Nucleus accumbens (tissue), 56 donors: Measurements from ENCODE around the gene COL23A1.

Experiments
- DNase-seq, 56 donors: peaks; one replicate each; lab custom pipeline; 2025; lab: John Stamatoyannopoulos, UW

The COL23A1 gene

DNA sequence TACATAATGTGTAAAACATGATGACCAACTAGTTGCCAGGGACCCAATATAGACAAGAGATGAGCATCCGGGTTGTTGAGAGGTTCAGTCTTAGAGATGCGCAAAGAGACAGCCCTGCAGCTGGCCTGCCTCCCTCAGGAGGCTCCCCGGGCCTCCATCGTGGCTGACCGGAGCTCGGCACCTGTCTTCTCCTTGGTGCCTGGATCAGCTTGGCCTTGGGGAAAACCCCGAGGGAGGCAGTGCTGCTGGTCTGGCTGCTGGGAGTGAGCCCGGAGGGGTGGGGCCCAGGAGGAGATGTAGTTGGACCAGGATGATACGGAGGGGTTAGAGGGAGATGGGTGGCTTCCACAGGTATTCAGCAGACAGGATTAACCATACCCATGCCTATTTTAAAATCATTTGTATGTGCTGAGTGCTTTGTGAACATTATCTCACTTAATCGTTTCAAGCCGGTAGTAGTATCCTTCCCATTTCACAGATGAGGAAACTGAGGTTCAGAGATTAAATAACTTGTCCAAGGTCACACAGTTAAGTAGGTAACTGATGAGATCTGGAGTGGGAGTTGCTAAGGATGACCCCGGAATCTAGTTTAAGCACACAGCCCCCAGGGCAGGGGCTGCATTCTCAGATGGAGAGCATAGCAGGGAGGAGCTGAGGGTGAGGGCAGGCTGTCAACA lies 173.8 kb downstream of the COL23A1 start:
- no peak for DNase-seq

DNA sequence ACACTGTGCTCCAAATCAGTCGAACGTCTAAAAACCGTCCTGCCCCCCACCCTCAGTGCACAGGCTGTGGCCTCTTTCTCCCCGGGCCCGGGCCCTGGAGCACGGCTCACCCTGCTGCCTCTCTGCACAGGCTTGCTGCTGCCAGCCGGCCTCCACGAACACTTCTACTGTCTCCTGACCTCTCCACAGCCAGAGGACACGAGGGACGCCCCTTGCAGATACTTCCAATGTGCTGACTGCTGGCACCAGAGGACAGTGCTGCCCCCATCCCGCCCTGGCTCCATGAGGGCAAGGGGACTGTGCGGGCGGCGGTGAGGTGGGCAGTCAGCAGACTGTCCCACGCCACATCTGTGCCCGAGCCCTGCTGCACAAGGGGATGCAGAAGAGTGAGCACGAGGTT lies 174.8 kb downstream of the COL23A1 start:
- no peak for DNase-seq

DNA sequence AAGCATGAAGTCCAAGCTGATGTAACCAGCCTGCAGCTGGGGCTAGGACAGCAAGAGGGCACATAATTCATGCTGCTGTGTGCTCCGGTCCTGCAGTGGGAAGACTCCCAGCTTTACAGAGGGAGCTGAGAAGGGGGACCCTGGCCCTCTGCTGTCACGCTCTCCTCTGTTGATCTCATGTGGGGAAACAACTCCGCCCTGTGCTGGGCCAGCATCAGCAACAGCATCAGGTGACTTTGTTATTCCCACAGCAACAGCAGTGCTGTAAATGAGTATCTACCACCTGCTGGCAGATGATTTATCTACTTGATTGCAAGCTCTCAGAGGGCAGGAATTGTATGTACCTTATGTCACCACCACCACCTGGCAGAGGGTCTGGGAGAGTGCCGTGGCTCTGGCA lies 176.2 kb downstream of the COL23A1 start:
- DNase-seq: no peak

DNA sequence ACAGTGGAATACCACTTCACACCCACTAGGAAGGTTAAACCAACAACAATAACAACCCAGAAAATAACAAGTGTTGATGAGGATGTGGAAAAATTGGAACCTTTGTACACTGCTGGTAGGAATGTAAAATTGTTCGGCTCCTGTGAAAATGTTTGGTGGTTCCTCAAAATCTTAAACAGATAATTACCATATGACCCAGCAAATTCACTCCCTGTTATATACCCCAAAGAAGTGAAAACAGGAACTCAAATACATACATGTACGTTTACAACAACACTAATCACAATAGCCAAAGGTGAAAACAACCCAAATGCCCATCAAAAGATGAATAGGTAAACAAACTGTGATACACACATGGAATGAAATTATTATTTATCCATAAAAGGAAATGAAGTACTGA lies 179.1 kb downstream of the COL23A1 start:
- no peak for DNase-seq

DNA sequence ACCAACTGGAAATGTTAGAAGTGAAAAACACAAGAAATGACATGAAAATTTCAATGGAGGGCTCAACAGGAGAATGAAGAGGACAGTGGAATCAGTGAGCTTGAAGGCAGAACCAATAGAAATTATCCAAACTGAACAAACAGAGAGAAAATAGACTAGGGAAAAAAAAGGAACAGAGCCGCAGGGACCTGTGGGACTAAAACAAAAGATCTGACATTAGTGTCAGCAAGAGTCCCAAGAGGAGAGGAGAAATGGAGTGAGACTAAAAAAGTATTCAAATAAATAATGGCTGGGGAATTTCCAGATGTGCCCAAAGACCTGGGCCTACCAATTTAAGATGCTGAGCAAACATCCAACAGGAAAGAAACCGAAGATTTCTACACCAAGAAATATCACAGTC lies 182.5 kb downstream of the COL23A1 start:
- no peak for DNase-seq

DNA sequence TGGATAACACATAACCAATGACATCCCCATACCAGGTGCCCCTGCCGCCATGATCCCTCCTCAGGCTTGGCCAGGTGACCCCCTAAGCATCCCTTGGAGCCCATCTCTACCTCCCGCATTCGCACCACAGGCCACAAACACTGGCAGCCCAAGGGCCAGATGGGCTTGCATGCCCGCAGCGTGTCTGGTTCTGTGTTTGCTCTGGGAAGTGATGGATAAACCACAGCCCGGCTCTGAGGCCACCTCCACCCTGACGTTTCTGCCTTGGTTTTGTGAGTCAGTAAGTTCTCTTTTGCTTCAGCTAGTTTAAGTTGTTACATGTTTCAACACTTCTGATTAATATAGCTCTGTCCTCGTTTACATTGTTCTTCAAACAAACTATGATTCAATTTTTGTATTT lies 185.2 kb downstream of the COL23A1 start:
- DNase-seq: no peak

DNA sequence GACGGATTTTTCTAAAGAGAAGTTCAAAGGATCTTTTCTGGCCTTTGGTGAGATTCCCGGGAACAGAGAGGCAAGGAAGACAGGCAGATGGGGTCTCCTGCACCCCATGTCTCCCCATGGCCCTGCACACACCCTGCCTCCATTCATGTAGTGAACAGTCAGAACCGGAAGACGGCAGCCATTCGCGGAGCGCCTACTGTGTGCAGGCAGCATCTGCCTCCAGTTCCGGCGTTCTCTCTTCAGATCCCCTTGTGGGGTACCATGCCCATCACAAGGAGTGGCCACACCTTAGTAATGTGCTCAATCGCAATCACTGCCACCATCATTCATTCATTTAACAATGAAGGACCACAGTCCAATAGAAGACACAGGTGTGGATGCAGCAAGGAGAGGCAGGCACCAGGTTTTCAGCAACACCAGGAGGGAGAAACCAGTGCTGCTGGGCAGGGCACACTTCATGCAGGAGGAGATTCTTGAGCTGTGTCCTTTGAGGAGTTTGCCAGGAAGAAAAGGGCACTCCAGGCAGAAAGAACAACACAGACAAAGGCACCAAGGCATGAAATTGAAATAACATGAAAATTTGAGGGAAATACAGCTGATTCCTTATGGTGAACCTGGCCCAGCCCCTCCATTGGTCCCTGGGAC lies 186.1 kb downstream of the COL23A1 start:
- no peak for DNase-seq

DNA sequence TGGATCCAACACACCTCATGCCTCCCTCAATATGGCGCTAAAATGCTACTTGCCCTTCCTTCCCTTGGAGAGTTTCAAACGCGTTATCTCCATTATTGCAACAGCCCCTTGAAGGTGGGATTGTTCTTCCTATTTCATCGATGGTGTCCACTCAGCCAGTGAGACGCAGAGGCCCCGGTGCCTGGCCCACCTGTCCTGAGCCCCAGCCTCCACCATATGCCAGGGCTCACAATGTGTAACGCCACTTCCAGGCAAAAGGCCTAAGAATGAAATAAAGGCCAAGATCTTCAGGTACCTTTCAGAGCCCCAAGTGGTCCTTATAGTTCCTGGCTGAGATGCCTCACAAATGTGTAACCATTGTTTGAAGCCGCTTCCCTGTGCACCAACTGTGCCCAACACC lies 186.8 kb downstream of the COL23A1 start:
- DNase-seq: no peak

DNA sequence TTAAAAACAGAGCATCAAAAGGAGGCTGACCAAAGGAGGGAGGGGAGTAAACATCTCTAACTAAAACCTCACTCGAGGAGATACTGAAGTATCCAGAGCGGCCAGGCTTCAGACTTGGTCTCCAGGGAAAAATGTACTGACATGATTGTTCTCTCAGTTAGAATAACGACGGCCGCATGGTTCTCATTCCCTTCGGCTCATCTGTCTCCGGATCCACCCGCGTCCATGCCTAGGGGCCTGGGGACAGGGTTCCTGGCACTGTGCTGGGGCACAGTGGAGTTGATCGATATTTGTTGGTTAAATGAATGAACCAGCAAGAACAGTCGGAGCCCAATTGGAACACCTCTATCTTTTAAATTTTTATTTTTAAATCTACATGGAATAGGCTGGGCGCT lies 190.5 kb downstream of the COL23A1 start:
- DNase-seq: no peak

DNA sequence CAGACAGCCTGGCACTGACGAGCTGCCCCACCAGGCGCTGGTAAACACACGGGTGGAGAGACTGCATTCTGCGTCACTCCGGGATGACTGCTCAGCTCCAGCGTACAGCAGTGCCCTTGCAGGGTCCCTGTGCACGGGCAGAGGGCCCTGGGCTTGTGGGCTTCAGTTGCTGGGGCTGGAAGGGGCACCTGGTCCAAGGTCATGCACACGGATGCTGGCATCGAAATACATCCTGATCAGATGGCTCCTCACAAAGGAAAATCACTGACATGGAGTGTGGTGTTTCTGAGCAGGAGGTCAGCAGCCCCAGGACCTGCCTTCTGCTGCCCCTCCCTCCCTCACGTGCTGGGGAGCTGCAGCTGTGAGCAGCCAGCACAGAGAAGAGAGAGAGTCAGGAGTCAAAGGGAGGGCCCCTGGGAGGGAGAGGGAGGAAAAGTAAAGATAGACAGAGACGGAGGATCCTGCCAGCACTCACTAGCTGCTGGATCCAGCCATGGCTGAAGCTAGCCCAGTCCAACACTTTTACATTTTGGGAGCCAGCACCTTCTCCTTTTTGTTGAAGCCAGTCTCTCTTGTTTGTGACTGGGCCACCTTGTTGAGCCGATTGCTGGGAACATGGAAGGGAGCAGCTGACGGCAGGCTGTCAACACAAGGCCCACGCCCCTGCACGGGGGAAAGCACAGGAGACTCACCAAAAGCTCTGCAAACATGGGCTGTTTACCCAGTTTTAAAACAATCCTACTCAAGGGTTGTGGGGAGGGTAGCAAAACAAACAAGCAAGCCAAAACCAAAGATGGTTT lies 191.1 kb downstream of the COL23A1 start:
- no peak for DNase-seq

DNA sequence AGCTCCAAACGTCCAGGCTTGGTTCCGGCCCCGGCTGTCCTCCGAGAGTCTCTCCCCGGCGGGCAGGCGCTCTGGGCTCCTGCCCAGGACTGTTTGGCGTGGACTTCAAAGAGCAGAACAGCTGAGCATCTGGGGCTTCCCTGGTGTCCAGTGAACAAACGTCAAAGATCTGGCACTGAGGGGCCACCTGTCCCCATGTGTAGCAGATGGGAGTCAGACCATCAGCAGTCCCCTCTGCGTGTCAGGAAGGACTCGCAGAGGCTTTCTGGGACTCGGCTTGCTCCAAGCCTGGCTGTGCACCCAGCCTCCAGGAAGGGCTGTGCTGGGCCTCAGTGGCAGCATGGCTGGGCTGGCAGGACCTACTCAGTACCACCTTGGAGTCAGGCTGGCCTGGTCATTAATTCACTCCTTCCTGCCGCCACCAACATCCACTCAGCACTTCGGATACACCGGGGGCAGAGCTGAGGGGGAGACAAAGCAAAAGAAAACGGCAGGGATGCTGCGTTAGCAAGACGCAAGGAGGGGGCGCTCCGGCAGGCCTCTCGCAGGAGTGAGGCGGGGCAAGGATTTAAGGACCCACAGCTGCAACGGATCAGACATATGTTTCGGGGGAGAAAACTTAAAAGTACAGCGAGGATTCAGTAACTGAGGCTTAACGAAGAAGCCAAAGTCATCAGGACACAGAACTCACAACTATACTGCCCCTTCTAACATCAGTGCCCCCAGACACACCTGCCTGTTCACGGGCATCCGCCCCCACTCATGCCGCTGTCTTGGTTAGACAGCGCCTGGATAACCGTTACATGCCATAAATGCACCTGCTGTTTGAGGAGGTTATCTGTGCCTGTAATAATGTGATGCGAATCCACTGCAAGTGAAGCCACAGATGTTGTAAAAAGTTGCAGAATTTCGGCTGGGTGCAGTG lies 193.1 kb downstream of the COL23A1 start:
- DNase-seq: peak in 3 of 56 donors; percentile 5 to 29 (median 13)

DNA sequence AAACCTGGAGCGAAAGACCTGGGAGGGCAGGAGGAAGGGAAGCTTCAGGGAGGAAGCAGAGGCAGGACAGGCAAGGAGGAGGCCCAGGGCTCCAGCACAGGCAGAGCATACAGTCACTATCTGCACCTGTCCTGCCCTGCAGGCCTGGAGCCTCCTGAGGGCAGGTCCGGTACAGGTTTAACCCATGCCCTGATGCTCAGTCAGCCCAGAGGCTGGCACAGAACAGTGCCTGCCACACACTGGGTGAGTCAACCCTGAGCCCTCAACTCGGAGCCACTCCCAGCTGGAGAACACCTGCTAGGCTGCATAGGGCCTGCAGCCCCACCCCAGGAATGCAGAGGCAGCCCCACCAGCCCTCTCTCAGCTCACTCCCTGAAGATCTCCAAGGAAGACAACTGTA lies 196.1 kb downstream of the COL23A1 start:
- no peak for DNase-seq

DNA sequence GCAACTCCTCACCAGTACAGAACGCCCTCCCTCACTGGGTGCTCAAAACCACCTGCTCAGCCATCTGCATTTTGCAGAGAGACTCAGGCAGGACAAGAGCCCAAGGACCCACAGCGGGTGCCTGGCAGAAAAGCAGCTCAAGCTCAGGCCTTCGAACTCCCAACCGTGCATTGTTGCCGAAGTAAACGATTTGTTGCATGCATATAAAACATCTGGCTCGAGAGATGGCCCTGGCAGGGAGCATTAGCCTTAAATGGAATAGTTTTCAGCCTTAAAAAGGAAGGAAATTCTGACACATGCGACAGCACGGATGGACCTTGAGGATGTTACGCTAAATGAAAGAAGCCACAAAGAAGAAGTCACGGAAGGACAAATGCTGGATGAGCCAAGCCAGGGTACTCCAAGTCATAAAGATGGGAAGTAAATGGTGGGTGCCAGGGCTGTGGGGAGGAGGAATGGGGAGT lies 197.2 kb downstream of the COL23A1 start:
- no peak for DNase-seq

DNA sequence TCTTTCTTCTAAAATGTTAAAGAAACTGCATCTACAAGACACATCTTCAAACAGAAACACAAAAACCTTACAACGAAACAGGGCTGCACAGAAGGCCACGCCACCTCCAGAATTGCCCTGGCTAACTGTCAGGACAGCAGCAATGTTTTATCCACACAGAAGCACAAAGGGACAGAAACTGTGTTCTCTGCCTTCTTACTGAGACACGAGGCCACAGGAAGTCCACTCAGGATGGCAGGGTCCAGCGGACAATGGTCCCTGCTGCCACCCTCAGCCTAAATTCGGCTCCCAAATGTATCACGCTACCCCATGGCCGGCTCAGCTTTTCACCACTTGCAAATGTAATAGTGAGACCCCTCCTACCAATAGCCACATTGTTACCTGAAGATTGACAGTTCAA lies 197.8 kb downstream of the COL23A1 start:
- no peak for DNase-seq

DNA sequence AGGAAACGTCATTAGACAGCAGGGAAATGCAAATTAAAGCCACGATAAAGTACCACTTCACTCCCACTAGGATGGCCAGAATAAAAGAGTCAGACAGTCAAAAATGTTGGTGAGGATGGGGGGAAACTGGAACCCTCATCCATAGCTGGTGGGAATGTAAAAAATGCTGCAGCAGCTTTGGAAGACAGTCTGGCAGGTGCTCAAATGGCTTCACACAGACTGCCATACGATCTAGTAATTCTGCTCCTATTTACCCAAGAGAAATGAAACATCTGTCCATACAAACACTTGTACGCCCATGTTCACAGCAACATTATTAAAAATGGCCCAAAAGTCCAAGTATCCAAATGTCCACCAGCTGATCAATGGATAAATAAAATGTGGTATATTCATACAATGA lies 198.7 kb downstream of the COL23A1 start:
- no peak for DNase-seq

DNA sequence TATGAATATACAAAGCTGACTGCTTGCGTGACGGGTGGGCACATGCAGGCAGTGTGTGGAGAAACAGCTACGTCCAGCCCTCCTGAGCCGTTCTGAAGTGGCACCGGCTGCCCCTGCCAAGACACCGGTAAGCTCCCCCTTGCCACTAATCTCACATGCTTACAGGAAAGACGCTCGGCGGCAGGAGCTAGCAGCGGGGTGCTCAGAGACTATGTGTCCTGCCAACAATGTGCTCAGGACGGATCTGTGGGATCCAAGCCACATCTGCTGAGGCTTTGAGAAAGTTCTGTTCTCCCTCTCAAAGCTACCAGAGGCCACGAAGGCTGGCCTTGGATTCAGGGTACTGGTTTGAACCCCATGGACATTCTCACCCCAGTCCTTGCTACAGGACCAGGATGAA lies 200.4 kb downstream of the COL23A1 start:
- DNase-seq: no peak

DNA sequence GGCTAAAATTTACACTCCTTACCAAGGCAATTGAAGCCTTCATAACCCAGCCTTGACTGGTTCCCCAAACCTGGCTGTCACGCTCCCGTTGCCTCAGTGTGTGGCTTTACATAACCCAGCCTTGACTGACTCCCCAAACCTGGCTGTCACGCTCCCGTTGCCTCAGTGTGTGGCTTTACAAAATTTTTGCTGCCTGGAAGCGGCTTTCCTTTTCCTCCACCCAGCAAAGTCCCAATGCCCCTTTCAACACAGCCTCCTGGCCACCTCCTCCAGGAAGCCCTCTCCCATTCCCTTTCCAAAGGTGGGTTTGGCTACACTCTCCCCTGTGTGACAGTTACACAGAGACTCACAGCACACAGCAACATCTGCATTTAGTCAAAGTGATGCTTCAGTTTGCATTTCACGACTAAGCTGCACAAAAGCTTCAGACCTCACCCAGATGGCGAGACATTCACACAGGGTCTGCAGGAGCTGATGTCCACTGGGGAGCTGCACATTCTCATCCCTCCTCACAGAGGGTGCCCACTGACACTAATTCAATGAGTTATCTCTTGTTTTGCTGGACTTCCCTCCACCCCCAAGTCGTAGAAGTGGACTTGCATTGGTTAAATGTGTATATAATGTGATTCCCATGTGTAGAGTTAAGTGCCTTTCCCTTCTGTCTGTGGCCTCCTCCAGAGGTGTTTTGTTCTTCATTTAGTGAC lies 201.0 kb downstream of the COL23A1 start:
- DNase-seq: no peak

DNA sequence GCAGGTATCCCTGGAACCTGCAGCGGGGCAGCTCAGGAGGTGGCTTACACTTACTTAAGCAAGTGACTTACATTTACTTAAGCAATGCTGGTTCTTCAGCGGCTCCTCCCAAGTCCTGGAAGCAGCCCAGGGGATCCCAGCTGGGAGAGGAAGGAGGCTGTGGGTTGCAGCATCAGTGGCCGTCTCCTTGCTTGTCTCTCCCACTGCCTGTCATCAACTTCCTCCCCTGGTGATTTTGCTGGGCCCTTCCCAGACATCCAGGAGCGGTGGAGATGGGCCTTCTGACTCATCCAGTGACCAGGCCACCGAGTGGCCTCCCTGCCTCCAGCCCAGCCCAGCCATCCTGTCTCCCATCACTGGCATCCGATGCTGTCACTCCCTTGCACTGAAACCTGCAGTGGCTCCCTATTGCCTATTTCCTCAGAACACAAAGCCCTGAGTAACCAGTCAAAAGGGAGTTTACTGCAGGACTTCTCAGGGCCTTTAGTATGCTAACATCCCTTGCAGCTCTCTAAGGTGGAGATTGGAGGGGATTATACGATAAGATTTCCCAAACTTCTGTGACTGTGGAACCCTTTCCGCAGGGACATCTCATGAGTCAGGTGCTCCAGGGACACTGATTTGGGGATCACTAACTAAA lies 201.7 kb downstream of the COL23A1 start:
- no peak for DNase-seq

DNA sequence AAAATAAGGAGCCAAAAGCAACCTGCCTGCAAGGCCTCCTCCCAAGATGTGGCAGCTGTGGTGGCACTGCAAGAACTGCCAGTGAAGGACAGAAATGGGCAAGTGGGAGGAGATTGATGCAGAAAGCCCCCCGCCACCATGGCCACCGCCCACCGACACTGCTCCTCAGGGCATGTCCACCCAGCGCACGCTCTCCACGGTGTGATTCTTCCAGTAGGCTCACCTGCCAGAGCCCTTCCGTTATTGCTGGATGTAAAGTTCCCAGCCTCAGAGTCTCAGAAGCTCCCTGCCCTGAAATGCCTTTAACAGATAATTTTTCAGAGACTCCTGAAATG lies 202.4 kb downstream of the COL23A1 start:
- no peak for DNase-seq
